Measurements from ENCODE around the gene POC1A.
A peak's percentile ranks its signal among the peaks of the same experiment; 100 is the strongest.
"Not testable (repeated sequence)": the region's sequence is repeated elsewhere in the genome, so short reads cannot be mapped to it uniquely, and the experiment has no call there.

The POC1A gene

GRCh38 chr3:52036829-52037228, 117.4 kb downstream of the POC1A start:
- DNase-seq (ENCODE audit: low spot score) = no peak
- TF ChIP-seq, protein P1, sequence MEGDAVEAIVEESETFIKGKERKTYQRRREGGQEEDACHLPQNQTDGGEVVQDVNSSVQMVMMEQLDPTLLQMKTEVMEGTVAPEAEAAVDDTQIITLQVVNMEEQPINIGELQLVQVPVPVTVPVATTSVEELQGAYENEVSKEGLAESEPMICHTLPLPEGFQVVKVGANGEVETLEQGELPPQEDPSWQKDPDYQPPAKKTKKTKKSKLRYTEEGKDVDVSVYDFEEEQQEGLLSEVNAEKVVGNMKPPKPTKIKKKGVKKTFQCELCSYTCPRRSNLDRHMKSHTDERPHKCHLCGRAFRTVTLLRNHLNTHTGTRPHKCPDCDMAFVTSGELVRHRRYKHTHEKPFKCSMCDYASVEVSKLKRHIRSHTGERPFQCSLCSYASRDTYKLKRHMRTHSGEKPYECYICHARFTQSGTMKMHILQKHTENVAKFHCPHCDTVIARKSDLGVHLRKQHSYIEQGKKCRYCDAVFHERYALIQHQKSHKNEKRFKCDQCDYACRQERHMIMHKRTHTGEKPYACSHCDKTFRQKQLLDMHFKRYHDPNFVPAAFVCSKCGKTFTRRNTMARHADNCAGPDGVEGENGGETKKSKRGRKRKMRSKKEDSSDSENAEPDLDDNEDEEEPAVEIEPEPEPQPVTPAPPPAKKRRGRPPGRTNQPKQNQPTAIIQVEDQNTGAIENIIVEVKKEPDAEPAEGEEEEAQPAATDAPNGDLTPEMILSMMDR (conservative IDR thresholded peaks at IDR 0.05; ENCODE audit: low read depth) = no peak
- ChIA-PET CTCF (interaction anchor here (0.6 to 0.7 kb wide), 2 partner anchors 17 to 41 kb away, joined by 3 to 4 read pairs; no protein-coding TSS in a partner anchor), POLR2A (ENCODE audit: low non-redundant PET) (interaction anchor here (2.0 kb wide), 1 partner anchor 10 kb away, joined by 4 read pairs; no protein-coding TSS in a partner anchor)
- H3K27ac ChIP-seq = peak overlapping the region; percentile 100

GRCh38 chr3:52036222-52036694, 118.0 kb downstream of the POC1A start:
- TF ChIP-seq, protein P1 (conservative IDR thresholded peaks at IDR 0.05; ENCODE audit: low read depth) = no peak
- ChIA-PET POLR2A (ENCODE audit: low non-redundant PET) (interaction anchor here (2.0 kb wide), 1 partner anchor 10 kb away, joined by 4 read pairs; no protein-coding TSS in a partner anchor), CTCF (interaction anchor here (0.6 to 1.2 kb wide), 3 partner anchors 17 to 42 kb away, joined by 4 to 5 read pairs (median 4); no protein-coding TSS in a partner anchor)
- no peak for DNase-seq (ENCODE audit: low spot score)
- H3K27ac ChIP-seq = peak overlapping the region; percentile 100

DNA sequence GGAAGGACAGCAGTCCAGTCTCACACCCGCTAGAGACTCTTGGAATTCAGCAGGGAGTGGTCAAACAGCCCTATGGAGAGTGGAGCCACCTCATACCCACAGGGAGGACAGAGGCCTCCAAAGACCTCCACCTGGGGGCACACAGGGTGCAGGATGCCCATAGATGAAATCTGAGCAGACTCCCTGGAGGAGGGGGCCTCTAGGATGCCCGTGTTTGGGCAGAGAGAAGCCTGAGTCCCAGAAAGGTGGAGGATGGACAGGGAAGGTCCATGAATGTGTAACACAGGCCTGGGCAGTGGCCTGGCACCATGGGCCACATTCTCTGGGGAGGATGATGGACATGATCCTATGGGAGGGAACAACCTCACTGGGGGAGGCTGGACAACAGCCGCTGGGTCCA, 119.6 kb downstream of the POC1A start:
- TF ChIP-seq, protein P1 (conservative IDR thresholded peaks at IDR 0.05; ENCODE audit: low read depth) = no peak
- peak overlapping the region; percentile 100 for H3K27ac ChIP-seq
- CTCF ChIA-PET = no interaction called here
- DNase-seq (ENCODE audit: low spot score) = no peak
- POLR2A ChIA-PET (ENCODE audit: low non-redundant PET) = no interaction called here

- TF ChIP-seq, protein P1 (conservative IDR thresholded peaks at IDR 0.05; ENCODE audit: low read depth) = no peak
- no peak for DNase-seq (ENCODE audit: low spot score)
- ChIA-PET CTCF (no interaction called here), POLR2A (ENCODE audit: low non-redundant PET) (no interaction called here)
- H3K27ac ChIP-seq = peak overlapping the region; percentile 100
Observed at GRCh38 chr3:52034212-52034611, 120.0 kb downstream of the POC1A start.

GRCh38 chr3:52033748-52034147, 120.5 kb downstream of the POC1A start:
- CTCF ChIA-PET = interaction anchor here (0.7 kb wide), 1 partner anchor 186 kb away, joined by 3 read pairs; no protein-coding TSS in a partner anchor

GRCh38 chr3:52032702-52033408, 121.4 kb downstream of the POC1A start:
- peak overlapping the region; percentile 100 for H3K27ac ChIP-seq
- CTCF ChIA-PET = interaction anchor here (0.5 kb wide), 1 partner anchor 25 kb away, joined by 4 read pairs; no protein-coding TSS in a partner anchor
- POLR2A ChIA-PET (ENCODE audit: low non-redundant PET) = no interaction called here

More at GRCh38 chr3:52033748-52034147, 120.5 kb downstream of the POC1A start:
- peak overlapping the region; percentile 100 for H3K27ac ChIP-seq
- DNase-seq (ENCODE audit: low spot score); POLR2A ChIA-PET (ENCODE audit: low non-redundant PET): not testable (repeated sequence)

More at GRCh38 chr3:52032702-52033408, 121.4 kb downstream of the POC1A start:
- TF ChIP-seq, protein P1 (conservative IDR thresholded peaks at IDR 0.05; ENCODE audit: low read depth) = no peak
- no peak for DNase-seq (ENCODE audit: low spot score)
